HEK293T (cell line): ENCODE results near the gene OR11A1.

Experiments used
- CTCF ChIA-PET: fragments of 350-600 bp; formaldehyde crosslinking; extraction: SDS; loops from one replicate; lab custom pipeline; 2021; ENCODE audit warnings: antibody characterized with exemption, inconsistent platforms; lab: Yijun Ruan, JAX
- POLR2A ChIA-PET: fragments of 350-600 bp; formaldehyde crosslinking; extraction: SDS; loops from one replicate; lab custom pipeline; 2020; ENCODE audit warnings: antibody characterized with exemption, inconsistent platforms; lab: Yijun Ruan, JAX
- DNase-seq: peaks from one replicate; pipeline ENCODE4 v3.0.0; 2012; ENCODE audit warnings: mixed read lengths; ENCODE audit errors: extremely low spot score
- ARNT ChIP-seq: fragments of 450-650 bp; IDR thresholded peaks from 2 replicates; pipeline ENCODE4 v1.6.1; 2017; ENCODE audit warnings: mild to moderate bottlenecking
- BHLHE40 ChIP-seq: fragments of 450-650 bp; IDR thresholded peaks from 2 replicates; pipeline ENCODE4 v1.6.1; 2016; ENCODE audit warnings: mild to moderate bottlenecking, moderate library complexity, borderline replicate concordance
- CTBP1 ChIP-seq: fragments of 450-650 bp; IDR thresholded peaks from 2 replicates; pipeline ENCODE4 v1.6.1; 2016; ENCODE audit warnings: borderline replicate concordance
- ELF4 ChIP-seq: fragments of 450-650 bp; IDR thresholded peaks from 2 replicates; pipeline ENCODE4 v1.6.1; 2017; ENCODE audit warnings: antibody characterized with exemption
- FOXA1 ChIP-seq: fragments of 450-650 bp; IDR thresholded peaks from 2 replicates; pipeline ENCODE4 v1.6.1; 2016; ENCODE audit warnings: mild to moderate bottlenecking
- FOXK2 ChIP-seq: fragments of 450-650 bp; IDR thresholded peaks from 2 replicates; pipeline ENCODE4 v1.6.1; 2016; ENCODE audit warnings: mild to moderate bottlenecking
- FOXM1 ChIP-seq: fragments of 450-650 bp; IDR thresholded peaks from 2 replicates; pipeline ENCODE4 v1.6.1; 2017; ENCODE audit warnings: mild to moderate bottlenecking, borderline replicate concordance
- HDGF ChIP-seq: fragments of 450-650 bp; IDR thresholded peaks from 2 replicates; pipeline ENCODE4 v1.6.1; 2017; ENCODE audit warnings: antibody characterized with exemption, borderline replicate concordance
- L3MBTL2 ChIP-seq: fragments of 450-650 bp; conservative IDR thresholded peaks from 2 replicates; pipeline ENCODE4 v1.6.1; 2016; ENCODE audit warnings: mild to moderate bottlenecking
- LEF1 ChIP-seq: fragments of 450-650 bp; IDR thresholded peaks from 2 replicates; pipeline ENCODE4 v1.6.1; 2017; ENCODE audit warnings: mild to moderate bottlenecking, borderline replicate concordance
- NFRKB ChIP-seq: fragments of 450-650 bp; IDR thresholded peaks from 2 replicates; pipeline ENCODE4 v1.6.1; 2016; ENCODE audit warnings: mild to moderate bottlenecking, moderate library complexity
- PKNOX1 ChIP-seq: fragments of 450-650 bp; IDR thresholded peaks from 2 replicates; pipeline ENCODE4 v1.6.1; 2016
- SP1 ChIP-seq: fragments of 450-650 bp; IDR thresholded peaks from 2 replicates; pipeline ENCODE4 v1.6.1; 2017
- SUZ12 ChIP-seq: fragments of 450-650 bp; IDR thresholded peaks from 2 replicates; pipeline ENCODE4 v1.6.1; 2016; ENCODE audit warnings: mild to moderate bottlenecking
- TARDBP ChIP-seq: fragments of 450-650 bp; IDR thresholded peaks from 2 replicates; pipeline ENCODE4 v1.6.1; 2016
- ZNF384 ChIP-seq: fragments of 450-650 bp; IDR thresholded peaks from 2 replicates; pipeline ENCODE4 v1.6.1; 2016

Gene OR11A1

GRCh38 chr6:29479560-29479959 lies 22.7 kb upstream of the OR11A1 start:
- CTCF ChIA-PET = no interaction called here
- POLR2A ChIA-PET = no interaction called here
- no peak for TF ChIP-seq FOXK2
- TF ChIP-seq SP1 = no peak
- TF ChIP-seq FOXA1 = no peak
- TF ChIP-seq LEF1 = no peak
- no peak for TF ChIP-seq L3MBTL2
- no peak for TF ChIP-seq ZNF384
- no peak for TF ChIP-seq BHLHE40
- DNase-seq = no peak

GRCh38 chr6:29478740-29479139 lies 21.9 kb upstream of the OR11A1 start:
- no peak for TF ChIP-seq ELF4
- TF ChIP-seq FOXA1 = no peak
- TF ChIP-seq SUZ12 = no peak
- ChIA-PET POLR2A (no interaction called here), CTCF (no interaction called here)
- DNase-seq = no peak

- DNase-seq = no peak
- ChIA-PET CTCF (no interaction called here), POLR2A (no interaction called here)
- no peak for TF ChIP-seq NFRKB
- TF ChIP-seq PKNOX1 = no peak
- TF ChIP-seq TARDBP = no peak
- no peak for TF ChIP-seq ZNF384
- no peak for TF ChIP-seq FOXA1
- no peak for TF ChIP-seq ELF4
- no peak for TF ChIP-seq ARNT
- TF ChIP-seq CTBP1 = no peak
- TF ChIP-seq BHLHE40 = no peak
These were observed 21.1 kb upstream of the OR11A1 start for GRCh38 chr6:29477923-29478450.

GRCh38 chr6:29474996-29475395 lies 18.1 kb upstream of the OR11A1 start:
- DNase-seq = no peak
- ChIA-PET CTCF (no interaction called here), POLR2A (no interaction called here)
- TF ChIP-seq SP1 (no peak), SUZ12 (no peak), LEF1 (no peak)

DNA sequence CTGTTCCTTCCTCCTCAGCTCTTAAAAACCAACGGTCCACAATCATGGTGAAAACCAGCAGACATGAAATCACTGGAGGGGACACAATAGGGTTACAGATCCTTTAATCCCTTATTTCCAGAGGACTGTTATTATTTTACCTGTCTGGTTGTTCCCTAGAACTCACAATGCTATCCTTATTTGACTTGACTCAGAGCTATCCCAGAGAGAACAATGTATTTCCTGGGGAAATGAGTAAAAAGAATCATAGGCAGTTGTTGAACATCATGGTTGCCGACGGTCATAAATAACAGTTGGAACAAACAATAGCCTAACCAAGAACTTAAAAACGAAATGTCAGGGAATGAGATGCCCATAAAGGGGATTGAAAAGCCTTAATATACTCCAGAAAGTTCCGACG lies 9.4 kb upstream of the OR11A1 start:
- no peak for DNase-seq
- TF ChIP-seq L3MBTL2 (no peak), LEF1 (no peak), PKNOX1 (no peak)
- CTCF ChIA-PET = no interaction called here
- POLR2A ChIA-PET = no interaction called here

DNA sequence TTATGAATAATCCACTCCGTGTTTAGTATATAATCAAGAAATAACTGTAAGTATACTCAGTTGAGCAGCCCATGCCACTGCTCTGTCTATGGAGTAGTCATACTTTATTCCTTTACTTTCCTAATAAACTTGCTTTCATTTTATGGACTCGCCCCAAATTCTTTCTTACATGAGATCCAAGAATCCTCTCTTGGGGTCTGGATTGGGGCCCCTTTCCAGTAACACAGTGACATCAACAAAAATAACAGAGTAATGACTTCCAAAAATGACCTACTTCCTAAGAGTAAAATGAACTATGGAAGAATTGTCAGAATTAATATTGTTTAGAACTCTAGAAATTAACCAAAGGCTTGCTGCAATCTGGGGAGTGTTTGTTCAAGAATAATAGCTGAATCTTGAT lies 8.9 kb upstream of the OR11A1 start:
- CTCF ChIA-PET = no interaction called here
- POLR2A ChIA-PET = no interaction called here
- TF ChIP-seq L3MBTL2 = no peak
- DNase-seq = no peak

- POLR2A ChIA-PET = no interaction called here
- CTCF ChIA-PET = no interaction called here
- DNase-seq = no peak
- no peak for TF ChIP-seq SP1
- TF ChIP-seq ELF4 = no peak
- TF ChIP-seq HDGF = no peak
- no peak for TF ChIP-seq FOXA1
- no peak for TF ChIP-seq FOXM1
- no peak for TF ChIP-seq ZNF384
- TF ChIP-seq FOXK2 = no peak
- TF ChIP-seq PKNOX1 = no peak
- TF ChIP-seq TARDBP = no peak
- TF ChIP-seq L3MBTL2 = no peak
- no peak for TF ChIP-seq LEF1
- no peak for TF ChIP-seq SUZ12
- TF ChIP-seq NFRKB = no peak
- no peak for TF ChIP-seq CTBP1
- no peak for TF ChIP-seq BHLHE40
- no peak for TF ChIP-seq ARNT
These were observed 8.4 kb upstream of the OR11A1 start for GRCh38 chr6:29465279-29465678.

GRCh38 chr6:29462022-29462421 lies 5.2 kb upstream of the OR11A1 start:
- TF ChIP-seq CTBP1 = no peak
- TF ChIP-seq ARNT = no peak
- TF ChIP-seq LEF1 = no peak
- TF ChIP-seq FOXM1 = no peak
- TF ChIP-seq PKNOX1 = no peak
- TF ChIP-seq BHLHE40 = no peak
- no peak for TF ChIP-seq FOXK2
- no peak for TF ChIP-seq HDGF
- ChIA-PET POLR2A (no interaction called here), CTCF (no interaction called here)
- DNase-seq = no peak
